MM.1S (cell line): ENCODE data around the gene ANKZF1.
"Not testable (repeated sequence)": the region's sequence is repeated elsewhere in the genome, so short reads cannot be mapped to it uniquely, and the experiment has no call there.

Experiments used
- DNase-seq: peaks from one replicate; pipeline ENCODE4 v3.0.0-alpha.2; 2015
- H2AFZ ChIP-seq: fragments of 300-600 bp; sonication (generic); 2 replicates; pipeline ENCODE4 v1.6.0; 2016; ENCODE audit warnings: antibody characterized with exemption, low read length
- H3F3A ChIP-seq: fragments of 300-600 bp; sonication (generic); 2 replicates; pipeline ENCODE4 v1.6.1; 2016; ENCODE audit warnings: mild to moderate bottlenecking, antibody characterized with exemption, low read length, moderate library complexity, mixed read lengths; ENCODE audit not compliant: insufficient read depth
- H3K27ac ChIP-seq: fragments of 300-600 bp; sonication (generic); 2 replicates; pipeline ENCODE4 v1.5.1; 2016; ENCODE audit warnings: mild to moderate bottlenecking, low read length
- H3K27me3 ChIP-seq: fragments of 300-600 bp; sonication (generic); replicated peaks from 2 replicates; pipeline ENCODE4 v1.6.0; 2016; ENCODE audit warnings: low read length; ENCODE audit not compliant: insufficient read depth
- H3K36me3 ChIP-seq: fragments of 300-600 bp; sonication (generic); replicated peaks from 2 replicates; pipeline ENCODE4 v1.6.1; 2016; ENCODE audit warnings: mild to moderate bottlenecking, low read length, mixed read lengths; ENCODE audit not compliant: insufficient read depth
- H3K4me1 ChIP-seq: fragments of 300-600 bp; sonication (generic); 2 replicates; pipeline ENCODE4 v1.6.1; 2016; ENCODE audit warnings: low read length, mixed read lengths
- H3K4me2 ChIP-seq: fragments of 300-600 bp; sonication (generic); 2 replicates; pipeline ENCODE4 v1.6.0; 2016; ENCODE audit warnings: low read depth, low read length
- H3K4me3 ChIP-seq: fragments of 300-600 bp; sonication (generic); 2 replicates; pipeline ENCODE4 v1.5.1; 2016; ENCODE audit warnings: low read length, mixed read lengths
- H3K79me2 ChIP-seq: fragments of 300-600 bp; sonication (generic); 2 replicates; pipeline ENCODE4 v1.6.1; 2016; ENCODE audit warnings: mixed run types, low read length, mixed read lengths
- H3K9ac ChIP-seq: fragments of 300-600 bp; sonication (generic); 2 replicates; pipeline ENCODE4 v1.6.1; 2016; ENCODE audit warnings: low read length, mixed read lengths
- H3K9me2 ChIP-seq: fragments of 300-600 bp; sonication (generic); replicated peaks from 2 replicates; pipeline ENCODE4 v1.6.1; 2016; ENCODE audit warnings: mild to moderate bottlenecking, low read length, mixed read lengths; ENCODE audit not compliant: insufficient read depth
- H3K9me3 ChIP-seq: fragments of 300-600 bp; sonication (generic); replicated peaks from 2 replicates; pipeline ENCODE4 v1.6.1; 2016; ENCODE audit warnings: mild to moderate bottlenecking, low read length, mixed read lengths; ENCODE audit not compliant: insufficient read depth
- H4K20me1 ChIP-seq: fragments of 300-600 bp; sonication (generic); 2 replicates; pipeline ENCODE4 v1.6.1; 2016; ENCODE audit warnings: mild to moderate bottlenecking, low read length, moderate library complexity, mixed read lengths; ENCODE audit not compliant: insufficient read depth
- CTCF ChIP-seq: fragments of 300-600 bp; sonication (generic); IDR thresholded peaks from 2 replicates; pipeline ENCODE4 v1.5.1; 2016; ENCODE audit warnings: antibody characterized with exemption, low read length, mixed read lengths
- EZH2 ChIP-seq: fragments of 300-600 bp; sonication (generic); optimal IDR thresholded peaks from 2 replicates; pipeline ENCODE3; 2017; ENCODE audit warnings: low read depth, mild to moderate bottlenecking, antibody characterized with exemption, low read length, mixed read lengths
- EZH2phosphoT487 ChIP-seq: fragments of 300-600 bp; sonication (generic); IDR thresholded peaks from 2 replicates; pipeline ENCODE4 v1.6.1; 2018; ENCODE audit warnings: antibody characterized with exemption, low read length

The ANKZF1 gene

DNA sequence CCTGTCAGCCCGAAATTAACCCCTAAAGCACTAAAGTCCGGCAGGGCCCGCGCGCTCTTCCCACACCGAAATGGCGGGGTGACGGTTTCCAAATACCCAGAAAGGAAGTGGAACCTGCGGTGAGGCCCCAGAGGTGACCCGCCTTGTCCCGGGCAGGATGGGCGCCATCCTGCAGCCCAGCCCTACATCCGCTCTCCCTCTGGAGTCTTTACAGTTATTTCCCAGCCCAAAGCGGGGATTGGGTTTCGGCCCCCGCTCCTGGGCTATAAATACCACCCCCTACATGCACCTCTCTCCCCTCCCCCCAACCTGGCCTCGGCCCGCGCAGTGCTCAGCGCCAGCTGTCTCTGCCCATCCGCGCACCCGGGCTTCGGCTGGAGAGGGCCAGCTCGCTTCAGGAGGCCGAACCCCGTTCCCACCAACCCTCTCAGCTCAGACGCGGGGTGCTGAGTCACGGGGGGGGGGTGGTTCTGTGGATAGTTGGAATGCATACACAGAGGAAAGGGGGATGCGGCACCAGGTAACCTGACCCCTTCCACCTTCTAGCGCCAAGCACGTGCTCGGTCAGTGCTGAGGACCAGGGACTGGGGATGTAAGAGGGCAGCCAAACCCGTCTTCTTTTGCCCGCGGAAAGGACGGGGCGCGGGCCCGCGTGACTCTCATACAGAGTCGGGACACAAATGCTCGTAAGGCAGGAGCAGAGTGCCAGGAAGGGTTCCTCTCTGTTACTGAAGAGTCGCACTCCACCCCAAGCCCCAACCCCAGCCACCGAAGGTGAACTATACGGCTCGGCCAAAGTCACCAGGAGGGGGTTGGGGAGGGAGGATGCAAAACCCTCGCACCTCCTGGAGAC, 23.5 kb downstream of the ANKZF1 start, which contains the start of gene TUBA4B:
TSS of gene TUBA4B (plus strand) at position 344 of the 853 bp plus-strand sequence. CDS start at position 509, 165 bp downstream.
- TF ChIP-seq CTCF: no peak
- TF ChIP-seq EZH2phosphoT487: no peak
- TF ChIP-seq EZH2: no peak
- peak; percentile 53 for DNase-seq
- peak within 1 kb of the TSS; percentile 88 for H2AFZ ChIP-seq
- H3K36me3 ChIP-seq: 0 out of 2 replicates have a peak, but pooled peaks cover 6% of the 10 kb centered on the region
- H3K27ac ChIP-seq: peak within 1 kb of the TSS; percentile 73
- peak within 1 kb of the TSS; percentile 78 for H3K4me3 ChIP-seq
- H3K9ac ChIP-seq: peak within 1 kb of the TSS; percentile 88
- peak within 1 kb of the TSS; percentile 99 for H3K4me2 ChIP-seq
- H3K9me2 ChIP-seq: no peaks in the 10 kb centered on the region
- H3K9me3 ChIP-seq: no peaks in the 10 kb centered on the region
- no peaks in the 10 kb centered on the region for H3K27me3 ChIP-seq
- peaks cover 51% of the 10 kb centered on the region for H3K79me2 ChIP-seq
- peaks cover 38% of the 10 kb centered on the region for H3F3A ChIP-seq
- peaks cover 39% of the 10 kb centered on the region for H3K4me1 ChIP-seq
- H4K20me1 ChIP-seq: no peaks in the 10 kb centered on the region

DNA sequence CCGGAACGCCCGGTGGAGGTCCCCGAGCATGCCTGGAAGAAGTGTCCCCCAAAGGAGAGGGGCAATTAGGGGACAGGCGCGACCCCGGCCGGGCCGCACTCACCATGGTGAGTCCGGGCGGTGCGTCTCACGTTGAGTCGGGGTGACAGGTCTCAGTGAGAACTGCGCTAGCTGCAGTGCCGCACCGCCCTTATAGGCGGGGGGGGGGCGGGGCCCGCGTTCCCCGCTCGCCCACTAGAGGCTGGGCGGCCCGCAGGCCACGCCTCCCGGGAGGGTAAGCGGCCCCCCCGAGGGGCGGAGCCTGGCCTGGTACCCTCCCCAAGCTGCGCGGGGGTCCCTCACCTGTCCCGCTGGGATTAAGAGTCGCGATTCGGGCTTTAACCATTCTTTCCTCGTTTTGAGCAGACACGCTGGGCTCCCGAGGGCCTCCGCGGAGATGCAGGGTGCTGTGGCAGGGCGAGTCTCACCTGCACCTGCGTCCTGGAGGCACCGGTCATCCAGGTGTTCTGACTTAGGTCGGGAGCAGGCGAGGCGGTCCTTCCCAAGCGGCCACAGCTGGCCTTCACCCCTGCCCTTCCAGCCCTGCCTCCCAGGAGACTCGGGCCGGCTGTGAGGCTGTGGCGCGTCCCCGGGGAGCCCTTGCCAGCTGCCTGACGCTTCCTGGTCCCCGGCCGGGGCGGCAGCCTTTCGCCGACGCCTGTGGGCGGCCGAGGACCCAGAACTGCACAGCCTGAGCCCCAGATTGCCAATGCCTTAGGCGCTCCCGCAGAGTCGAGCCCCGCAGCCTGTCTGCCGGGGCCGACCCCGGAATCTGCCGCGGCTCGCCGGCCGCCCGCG, 24.4 kb downstream of the ANKZF1 start, which contains the start of gene TUBA4A:
TSS of gene TUBA4A (minus strand) at position 166 of the 837 bp plus-strand sequence. CDS start at position 106, 60 bp downstream.
- H3K27ac ChIP-seq: peak within 1 kb of the TSS; percentile 73
- peaks cover 31% of the 10 kb centered on the region for H3K4me1 ChIP-seq
- H3K9ac ChIP-seq: peak within 1 kb of the TSS; percentile 88
- peak within 1 kb of the TSS; percentile 88 for H2AFZ ChIP-seq
- peaks cover 30% of the 10 kb centered on the region for H3F3A ChIP-seq
- H3K9me2 ChIP-seq: no peaks in the 10 kb centered on the region
- H3K79me2 ChIP-seq: peaks cover 48% of the 10 kb centered on the region
- H4K20me1 ChIP-seq: no peaks in the 10 kb centered on the region
- H3K4me3 ChIP-seq: peak within 1 kb of the TSS; percentile 78
- H3K4me2 ChIP-seq: peak within 1 kb of the TSS; percentile 99
- DNase-seq: peak; percentile 92
- no peaks in the 10 kb centered on the region for H3K27me3 ChIP-seq
- H3K9me3 ChIP-seq: no peaks in the 10 kb centered on the region
- 0 out of 2 replicates have a peak, but pooled peaks cover 6% of the 10 kb centered on the region for H3K36me3 ChIP-seq
- TF ChIP-seq EZH2 (no peak), CTCF (no peak), EZH2phosphoT487 (no peak)

- no peaks in the 10 kb centered on the region for H3K9me2 ChIP-seq
- H3F3A ChIP-seq: peaks cover 23% of the 10 kb centered on the region
- peak overlapping the region; percentile 88 for H2AFZ ChIP-seq
- peaks cover 23% of the 10 kb centered on the region for H3K4me1 ChIP-seq
- peak overlapping the region; percentile 73; the same call in 1 of the 2 replicates for H3K27ac ChIP-seq
- H3K79me2 ChIP-seq: peaks cover 41% of the 10 kb centered on the region
- H4K20me1 ChIP-seq: no peaks in the 10 kb centered on the region
- H3K27me3 ChIP-seq: no peaks in the 10 kb centered on the region
- H3K4me3 ChIP-seq: peak overlapping the region; percentile 78
- TF ChIP-seq EZH2 (no peak), CTCF (no peak), EZH2phosphoT487 (no peak)
- 0 out of 2 replicates have a peak, but pooled peaks cover 6% of the 10 kb centered on the region for H3K36me3 ChIP-seq
- peak overlapping the region; percentile 99 for H3K4me2 ChIP-seq
- peak; percentile 35 for DNase-seq
- H3K9ac ChIP-seq: peak overlapping the region; percentile 88
- H3K9me3 ChIP-seq: no peaks in the 10 kb centered on the region
Measured at GRCh38 chr2:219254590-219255201, 25.1 kb downstream of the ANKZF1 start.

DNA sequence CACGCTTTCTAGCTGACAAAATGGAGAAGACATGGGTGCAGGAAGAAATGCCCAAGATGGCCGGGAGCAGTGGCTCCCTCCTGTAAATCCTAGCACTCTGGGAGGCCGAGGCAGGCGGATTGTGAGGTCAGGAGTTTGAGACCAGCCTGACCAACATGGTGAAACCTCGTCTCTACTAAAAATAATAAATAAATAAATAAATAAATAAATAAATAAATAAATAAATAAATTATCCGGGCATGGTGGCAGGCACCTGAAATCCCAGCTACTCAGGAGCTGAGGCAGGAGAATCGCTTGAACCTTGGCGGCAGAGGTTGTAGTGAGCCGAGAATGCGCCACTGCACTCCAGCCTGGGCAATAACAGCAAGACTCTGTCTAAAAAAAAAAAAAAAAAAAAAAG, 29.3 kb downstream of the ANKZF1 start:
- H3K4me3 ChIP-seq: not testable (repeated sequence)

More for the DNA sequence above, 29.3 kb downstream of the ANKZF1 start:
- not testable (repeated sequence) for DNase-seq, H3K4me1 ChIP-seq, H3K9ac ChIP-seq, H4K20me1 ChIP-seq, H3K4me2 ChIP-seq, H2AFZ ChIP-seq, H3K9me2 ChIP-seq, H3K79me2 ChIP-seq, H3K27me3 ChIP-seq, H3K27ac ChIP-seq, H3K9me3 ChIP-seq, H3F3A ChIP-seq, H3K36me3 ChIP-seq
